HL-60 (cell line): ENCODE results near the gene TTLL11.

Experiments
- DNase-seq, 2 experiments: peaks; one replicate each; pipeline ENCODE4 v3.0.0-alpha.2; 2010 to 2020; ENCODE audit warnings: low read depth in 1 of 2, low spot score in 1 of 2
- H3K27ac ChIP-seq: fragments of 250-450 bp; sonication (Bioruptor Pico); replicated peaks from 2 replicates; pipeline ENCODE4 v1.5.1; 2020; ENCODE audit warnings: mild to moderate bottlenecking, moderate library complexity
- H3K27me3 ChIP-seq: fragments of 250-450 bp; sonication (Bioruptor Pico); 2 replicates; pipeline ENCODE4 v1.5.1; 2021; ENCODE audit warnings: mild to moderate bottlenecking, moderate library complexity; ENCODE audit not compliant: insufficient read depth, poor library complexity, severe bottlenecking
- H3K4me3 ChIP-seq: replicated peaks from 2 replicates; pipeline ENCODE4 v1.5.1; 2011; ENCODE audit warnings: mild to moderate bottlenecking, control low read depth, low read length; ENCODE audit not compliant: insufficient read depth
- GABPA ChIP-seq: IDR thresholded peaks from 2 replicates; pipeline ENCODE4 v1.6.1; 2012; ENCODE audit warnings: low read depth
- POLR2AphosphoS5 ChIP-seq: IDR thresholded peaks from 2 replicates; pipeline ENCODE4 v1.6.1; 2012; ENCODE audit warnings: low read depth
- SPI1 ChIP-seq: IDR thresholded peaks from 2 replicates; pipeline ENCODE4 v1.6.1; 2012; ENCODE audit warnings: low read depth, mild to moderate bottlenecking, borderline replicate concordance
- TF ChIP-seq, protein P1 (sequence below): IDR thresholded peaks from one replicate; pipeline ENCODE4 v1.5.1; 2011; ENCODE audit warnings: low read length, control low read depth, inconsistent platforms; ENCODE audit not compliant: insufficient read depth
- TF ChIP-seq, protein P2 (sequence below): IDR thresholded peaks from 2 replicates; pipeline ENCODE4 v1.6.1; 2012; ENCODE audit warnings: low read depth; ENCODE audit not compliant: insufficient replicate concordance

The TTLL11 gene

DNA sequence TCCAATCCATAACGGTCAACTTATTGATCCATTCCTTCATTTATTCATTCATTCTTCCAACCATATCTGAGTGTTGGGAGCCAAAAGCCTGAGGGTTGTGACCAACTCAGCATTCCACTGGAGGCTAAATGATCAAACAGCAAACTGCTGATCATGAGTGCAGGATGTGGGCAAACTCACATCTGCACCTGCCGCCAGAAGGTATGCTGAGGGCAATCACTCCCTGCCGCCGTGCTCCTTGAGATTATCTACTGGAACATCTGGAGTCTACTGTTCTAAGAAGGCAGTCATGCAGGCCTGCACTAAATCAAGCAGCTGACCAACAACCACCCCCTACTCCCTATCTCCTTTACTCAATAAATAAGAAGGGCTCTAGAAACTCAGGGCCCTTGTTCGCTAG lies 184.0 kb downstream of the TTLL11 start:
- Histone ChIP-seq H3K27ac (no peak overlapping the region), H3K4me3 (no peak overlapping the region), H3K27me3 (no peaks in the 10 kb centered on the region)
- TF ChIP-seq, protein P1, sequence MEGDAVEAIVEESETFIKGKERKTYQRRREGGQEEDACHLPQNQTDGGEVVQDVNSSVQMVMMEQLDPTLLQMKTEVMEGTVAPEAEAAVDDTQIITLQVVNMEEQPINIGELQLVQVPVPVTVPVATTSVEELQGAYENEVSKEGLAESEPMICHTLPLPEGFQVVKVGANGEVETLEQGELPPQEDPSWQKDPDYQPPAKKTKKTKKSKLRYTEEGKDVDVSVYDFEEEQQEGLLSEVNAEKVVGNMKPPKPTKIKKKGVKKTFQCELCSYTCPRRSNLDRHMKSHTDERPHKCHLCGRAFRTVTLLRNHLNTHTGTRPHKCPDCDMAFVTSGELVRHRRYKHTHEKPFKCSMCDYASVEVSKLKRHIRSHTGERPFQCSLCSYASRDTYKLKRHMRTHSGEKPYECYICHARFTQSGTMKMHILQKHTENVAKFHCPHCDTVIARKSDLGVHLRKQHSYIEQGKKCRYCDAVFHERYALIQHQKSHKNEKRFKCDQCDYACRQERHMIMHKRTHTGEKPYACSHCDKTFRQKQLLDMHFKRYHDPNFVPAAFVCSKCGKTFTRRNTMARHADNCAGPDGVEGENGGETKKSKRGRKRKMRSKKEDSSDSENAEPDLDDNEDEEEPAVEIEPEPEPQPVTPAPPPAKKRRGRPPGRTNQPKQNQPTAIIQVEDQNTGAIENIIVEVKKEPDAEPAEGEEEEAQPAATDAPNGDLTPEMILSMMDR = no peak
- TF ChIP-seq POLR2AphosphoS5 (no peak), SPI1 (no peak), GABPA (no peak)
- TF ChIP-seq, protein P2, sequence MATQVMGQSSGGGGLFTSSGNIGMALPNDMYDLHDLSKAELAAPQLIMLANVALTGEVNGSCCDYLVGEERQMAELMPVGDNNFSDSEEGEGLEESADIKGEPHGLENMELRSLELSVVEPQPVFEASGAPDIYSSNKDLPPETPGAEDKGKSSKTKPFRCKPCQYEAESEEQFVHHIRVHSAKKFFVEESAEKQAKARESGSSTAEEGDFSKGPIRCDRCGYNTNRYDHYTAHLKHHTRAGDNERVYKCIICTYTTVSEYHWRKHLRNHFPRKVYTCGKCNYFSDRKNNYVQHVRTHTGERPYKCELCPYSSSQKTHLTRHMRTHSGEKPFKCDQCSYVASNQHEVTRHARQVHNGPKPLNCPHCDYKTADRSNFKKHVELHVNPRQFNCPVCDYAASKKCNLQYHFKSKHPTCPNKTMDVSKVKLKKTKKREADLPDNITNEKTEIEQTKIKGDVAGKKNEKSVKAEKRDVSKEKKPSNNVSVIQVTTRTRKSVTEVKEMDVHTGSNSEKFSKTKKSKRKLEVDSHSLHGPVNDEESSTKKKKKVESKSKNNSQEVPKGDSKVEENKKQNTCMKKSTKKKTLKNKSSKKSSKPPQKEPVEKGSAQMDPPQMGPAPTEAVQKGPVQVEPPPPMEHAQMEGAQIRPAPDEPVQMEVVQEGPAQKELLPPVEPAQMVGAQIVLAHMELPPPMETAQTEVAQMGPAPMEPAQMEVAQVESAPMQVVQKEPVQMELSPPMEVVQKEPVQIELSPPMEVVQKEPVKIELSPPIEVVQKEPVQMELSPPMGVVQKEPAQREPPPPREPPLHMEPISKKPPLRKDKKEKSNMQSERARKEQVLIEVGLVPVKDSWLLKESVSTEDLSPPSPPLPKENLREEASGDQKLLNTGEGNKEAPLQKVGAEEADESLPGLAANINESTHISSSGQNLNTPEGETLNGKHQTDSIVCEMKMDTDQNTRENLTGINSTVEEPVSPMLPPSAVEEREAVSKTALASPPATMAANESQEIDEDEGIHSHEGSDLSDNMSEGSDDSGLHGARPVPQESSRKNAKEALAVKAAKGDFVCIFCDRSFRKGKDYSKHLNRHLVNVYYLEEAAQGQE = no peak
- no peak for DNase-seq

DNA sequence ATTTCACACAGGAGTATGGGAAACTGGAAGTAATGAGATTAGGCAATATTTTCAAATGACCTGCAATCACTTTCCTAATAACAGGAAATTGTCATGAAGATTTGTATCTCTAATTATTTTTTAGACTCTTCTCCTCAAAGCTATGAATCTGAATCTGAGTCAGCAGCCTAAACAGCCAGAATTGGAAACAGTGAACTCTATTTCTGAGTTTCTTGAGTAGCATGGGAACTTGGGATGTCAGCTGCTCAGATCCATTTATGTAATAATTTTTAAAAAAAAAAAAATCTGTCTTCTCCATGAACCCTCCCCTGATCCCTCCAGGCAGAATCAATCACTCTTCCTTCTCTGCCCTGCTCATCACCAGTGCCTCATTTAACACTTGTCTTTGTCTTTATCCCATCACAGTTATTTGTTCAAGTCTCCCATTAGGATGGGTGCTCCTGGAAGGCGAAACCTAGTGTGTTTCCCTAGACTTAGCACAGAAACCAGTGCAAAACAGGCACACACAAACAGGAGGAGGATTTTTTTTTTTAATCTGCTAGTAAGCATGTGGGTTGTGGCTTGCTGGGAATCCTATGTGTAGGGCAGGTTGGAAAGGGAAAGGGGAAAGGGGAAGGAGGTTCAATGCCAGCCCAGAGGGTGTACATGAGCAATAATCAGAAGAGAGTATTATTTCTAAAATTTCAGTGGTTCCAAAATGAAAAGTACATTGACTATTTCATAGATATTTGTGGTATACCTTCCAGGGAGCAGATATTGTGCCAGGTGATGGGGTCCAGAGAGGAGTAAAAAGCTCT lies 186.8 kb downstream of the TTLL11 start:
- Histone ChIP-seq H3K27ac (no peak overlapping the region), H3K27me3 (no peaks in the 10 kb centered on the region), H3K4me3 (no peak overlapping the region)
- no peak for DNase-seq
- TF ChIP-seq, protein P1 = no peak

DNA sequence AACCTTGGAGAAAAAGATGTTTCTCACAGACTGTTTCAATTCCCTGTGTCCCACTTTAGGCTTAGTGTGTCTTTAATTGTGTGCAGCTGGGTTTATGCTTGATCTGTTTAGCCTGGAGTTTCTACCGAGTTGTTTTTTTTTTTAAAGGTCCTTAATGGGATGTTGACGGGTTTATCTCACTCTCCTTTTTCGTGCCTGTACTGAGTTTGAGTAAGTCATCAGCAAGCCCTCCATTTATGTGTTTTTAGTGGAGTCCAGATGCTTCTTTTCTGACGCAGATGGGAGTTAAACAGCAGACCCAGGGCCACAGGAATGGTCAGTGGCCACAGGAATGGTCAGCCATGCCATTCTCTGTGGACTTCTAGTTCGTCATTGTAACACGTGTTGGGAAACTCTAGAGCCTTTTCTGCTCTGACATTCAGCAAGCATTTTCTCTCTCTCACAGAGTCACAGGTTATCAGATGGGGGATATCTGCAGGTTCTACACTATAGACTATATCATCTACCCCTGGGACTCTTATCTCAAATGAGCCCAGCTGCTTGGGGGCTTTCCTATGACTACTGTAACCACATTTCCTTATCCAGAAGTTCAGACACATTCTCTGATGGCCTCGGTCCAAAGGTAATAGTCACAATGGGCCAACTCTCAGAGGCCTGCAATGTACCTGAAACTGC lies 190.5 kb downstream of the TTLL11 start:
- TF ChIP-seq, protein P2 = no peak
- TF ChIP-seq GABPA (no peak), POLR2AphosphoS5 (no peak), SPI1 (no peak)
- TF ChIP-seq, protein P1 = no peak
- H3K27me3 ChIP-seq = no peaks in the 10 kb centered on the region
- H3K27ac ChIP-seq = no peak overlapping the region
- no peak overlapping the region for H3K4me3 ChIP-seq
- DNase-seq = no peak
